HEK293T (cell line): ENCODE data around the gene ACSL3.

Source experiments
- BHLHE40 ChIP-seq: fragments of 450-650 bp; IDR thresholded peaks from 2 replicates; pipeline ENCODE4 v1.6.1; 2016; ENCODE audit warnings: mild to moderate bottlenecking, moderate library complexity, borderline replicate concordance
- ELF4 ChIP-seq: fragments of 450-650 bp; IDR thresholded peaks from 2 replicates; pipeline ENCODE4 v1.6.1; 2017; ENCODE audit warnings: antibody characterized with exemption
- FOXA1 ChIP-seq: fragments of 450-650 bp; IDR thresholded peaks from 2 replicates; pipeline ENCODE4 v1.6.1; 2016; ENCODE audit warnings: mild to moderate bottlenecking
- FOXK2 ChIP-seq: fragments of 450-650 bp; IDR thresholded peaks from 2 replicates; pipeline ENCODE4 v1.6.1; 2016; ENCODE audit warnings: mild to moderate bottlenecking
- HDGF ChIP-seq: fragments of 450-650 bp; IDR thresholded peaks from 2 replicates; pipeline ENCODE4 v1.6.1; 2017; ENCODE audit warnings: antibody characterized with exemption, borderline replicate concordance
- LEF1 ChIP-seq: fragments of 450-650 bp; IDR thresholded peaks from 2 replicates; pipeline ENCODE4 v1.6.1; 2017; ENCODE audit warnings: mild to moderate bottlenecking, borderline replicate concordance
- SUZ12 ChIP-seq: fragments of 450-650 bp; IDR thresholded peaks from 2 replicates; pipeline ENCODE4 v1.6.1; 2016; ENCODE audit warnings: mild to moderate bottlenecking
- ZNF384 ChIP-seq: fragments of 450-650 bp; IDR thresholded peaks from 2 replicates; pipeline ENCODE4 v1.6.1; 2016

GRCh38 chr2:222935688-222936298 is 75.0 kb downstream of the ACSL3 start:
- TF ChIP-seq ZNF384 (no peak), BHLHE40 (no peak), FOXK2 (no peak), ELF4 (no peak), SUZ12 (no peak), HDGF (no peak), LEF1 (no peak), FOXA1 (no peak)
